Kidney (tissue), 14 donors: ENCODE measurements around the gene ARMC6. TPM values are rescaled to one million over a fixed set of nuclear protein-coding genes. Genes with fewer than 3 reads are reported as not detected.

Experiments
- DNase-seq, 5 donors: peaks; one replicate each; pipeline ENCODE4 v3.0.0-alpha.2; 2013 to 2020
- FAIRE-seq: peaks from 2 replicates; lab custom pipeline; 2012; peaks lifted over from hg19 to GRCh38; lab: Jason Lieb, UNC
- H3K27ac ChIP-seq, 2 donors: one replicate each; pipeline ENCODE4 v1.7.0; 2013; ENCODE audit warnings: low read depth in 2 of 2, low read length in 2 of 2, inconsistent platforms in 1 of 2
- H3K27me3 ChIP-seq: one replicate; pipeline ENCODE4 v1.7.1; 2013; ENCODE audit warnings: low read length, inconsistent platforms; ENCODE audit not compliant: control insufficient read depth, insufficient read depth
- H3K36me3 ChIP-seq, 3 donors: one replicate each; pipeline versions ENCODE4 v1.7.0 to v1.7.1; 2013; ENCODE audit warnings: low read length in 3 of 3, control low read depth in 1 of 3, inconsistent platforms in 1 of 3; ENCODE audit not compliant: insufficient read depth in 3 of 3, control insufficient read depth in 2 of 3
- H3K4me1 ChIP-seq, 3 donors: one replicate each; pipeline versions ENCODE4 v1.7.0 to v1.7.1; 2013; ENCODE audit warnings: low read length in 3 of 3, inconsistent platforms in 1 of 3, low read depth in 1 of 3; ENCODE audit not compliant: control insufficient read depth in 2 of 3, insufficient read depth in 2 of 3
- H3K4me3 ChIP-seq, 3 donors: one replicate each; pipeline versions ENCODE4 v1.7.0 to v1.8.1; 2013; ENCODE audit warnings: low read length in 3 of 3, control low read depth in 1 of 3, inconsistent platforms in 1 of 3
- H3K9ac ChIP-seq, 3 donors: one replicate each; pipeline versions ENCODE4 v1.7.0 to v1.7.1; 2013; ENCODE audit warnings: low read length in 3 of 3, control low read depth in 1 of 3, inconsistent platforms in 1 of 3
- H3K9me3 ChIP-seq, 3 donors: one replicate each; pipeline versions ENCODE4 v1.7.0 to v1.7.1; 2013; ENCODE audit warnings: low read length in 3 of 3, control low read depth in 1 of 3, inconsistent platforms in 1 of 3; ENCODE audit not compliant: control insufficient read depth in 2 of 3, insufficient read depth in 1 of 3
- intact Hi-C: fragments of 100-400 bp; cut with DNase I; formaldehyde crosslinking; loops from one replicate; pipeline ENCODE4 v1.11.1; 2022
- polyA plus RNA-seq: library from polyadenylated mRNA; stranded (reverse); fragments of 350-450 nt; fragmentation: Illumina TruSeq; extraction: RNeasy Lipid Tissue Mini Kit (QIAGEN cat#74804); gene quantifications from one replicate; pipeline ENCODE4 v1.2.3, GENCODE V29; 2014; ENCODE audit warnings: low read depth, low replicate concordance; ENCODE audit not compliant: insufficient read depth
- total RNA-seq: library from RNA; stranded (reverse); fragmentation: NEBNext Ultra II Directional; extraction: Animal tissue kit (Norgen Biotek cat#: 25700); gene quantifications from one replicate; pipeline ENCODE4 v1.2.1, GENCODE V29; 2021
- TF ChIP-seq, protein P1 (sequence below): IDR thresholded peaks from 3 replicates; pipeline ENCODE4 v1.5.1; 2012; ENCODE audit warnings: mild to moderate bottlenecking, moderate library complexity, borderline replicate concordance; ENCODE audit not compliant: insufficient read depth; ENCODE audit errors: extremely low read depth
- donor health status: control.
- donor health status: control.
- donor health status: control.
- donor health status: control.
- donor health status: control.
- donor health status: DM: yes; HTN: yes; CAD: no.
- donor health status: Normal renal cell carcinoma (clear cell type).

ARMC6 gene
- total and polyA plus RNA-seq, 2 donors from 2014 or later, result 23.0 to 24.6 TPM

DNA sequence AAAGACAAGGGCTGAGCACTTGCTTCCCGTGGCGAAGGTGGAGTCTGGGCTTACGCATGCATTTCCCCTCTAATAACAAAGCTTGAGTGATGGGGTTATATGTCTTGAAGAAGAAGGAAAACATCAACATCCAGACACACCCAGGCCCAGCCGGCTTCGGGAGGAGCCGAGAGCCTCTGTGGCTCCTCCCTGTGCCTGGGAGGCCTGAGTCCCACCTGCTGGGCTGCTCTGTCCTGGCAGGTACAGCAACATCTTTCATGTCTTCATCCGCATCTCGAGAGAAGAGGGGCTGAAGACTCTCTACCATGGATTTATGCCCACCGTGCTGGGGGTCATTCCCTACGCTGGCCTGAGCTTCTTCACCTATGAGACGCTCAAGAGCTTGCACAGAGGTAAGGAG, 74.3 kb downstream of the ARMC6 start:
- no peak overlapping the region for H3K27ac ChIP-seq
- no peak overlapping the region for H3K9ac ChIP-seq
- H3K4me3 ChIP-seq, result no peak overlapping the region
- intact Hi-C loops, result no loop called here
- no peaks in the 10 kb centered on the region for H3K27me3 ChIP-seq
- DNase-seq (no peak), FAIRE-seq (no peak)
- H3K9me3 ChIP-seq, result no peaks in the 10 kb centered on the region
- TF ChIP-seq, protein P1, sequence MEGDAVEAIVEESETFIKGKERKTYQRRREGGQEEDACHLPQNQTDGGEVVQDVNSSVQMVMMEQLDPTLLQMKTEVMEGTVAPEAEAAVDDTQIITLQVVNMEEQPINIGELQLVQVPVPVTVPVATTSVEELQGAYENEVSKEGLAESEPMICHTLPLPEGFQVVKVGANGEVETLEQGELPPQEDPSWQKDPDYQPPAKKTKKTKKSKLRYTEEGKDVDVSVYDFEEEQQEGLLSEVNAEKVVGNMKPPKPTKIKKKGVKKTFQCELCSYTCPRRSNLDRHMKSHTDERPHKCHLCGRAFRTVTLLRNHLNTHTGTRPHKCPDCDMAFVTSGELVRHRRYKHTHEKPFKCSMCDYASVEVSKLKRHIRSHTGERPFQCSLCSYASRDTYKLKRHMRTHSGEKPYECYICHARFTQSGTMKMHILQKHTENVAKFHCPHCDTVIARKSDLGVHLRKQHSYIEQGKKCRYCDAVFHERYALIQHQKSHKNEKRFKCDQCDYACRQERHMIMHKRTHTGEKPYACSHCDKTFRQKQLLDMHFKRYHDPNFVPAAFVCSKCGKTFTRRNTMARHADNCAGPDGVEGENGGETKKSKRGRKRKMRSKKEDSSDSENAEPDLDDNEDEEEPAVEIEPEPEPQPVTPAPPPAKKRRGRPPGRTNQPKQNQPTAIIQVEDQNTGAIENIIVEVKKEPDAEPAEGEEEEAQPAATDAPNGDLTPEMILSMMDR, result no peak
- peaks cover 0 to 4% (median 0%) of the 10 kb centered on the region in 3 donors for H3K36me3 ChIP-seq
- H3K4me1 ChIP-seq, result peaks cover 0 to 4% (median 3%) of the 10 kb centered on the region in 3 donors

Other genes starting within 250 kb of the ARMC6 start
- gene COMP, start 242.3 kb upstream of the ARMC6 start, total RNA-seq, result 33.2 TPM
- 1.8 TPM for gene COMP, start 242.3 kb upstream of the ARMC6 start, polyA plus RNA-seq
- 70.1 TPM for gene UPF1, start 201.6 kb upstream of the ARMC6 start, total RNA-seq
- gene UPF1, start 201.6 kb upstream of the ARMC6 start, polyA plus RNA-seq, result 34.2 TPM
- gene CERS1, start 137.4 kb upstream of the ARMC6 start, total RNA-seq, result 0.50 TPM
- gene CERS1, start 137.4 kb upstream of the ARMC6 start, polyA plus RNA-seq, result not detected
- gene COPE, start 114.2 kb upstream of the ARMC6 start, total RNA-seq, result 166 TPM
- gene COPE, start 114.2 kb upstream of the ARMC6 start, polyA plus RNA-seq, result 263 TPM
- gene DDX49, start 113.9 kb upstream of the ARMC6 start, total RNA-seq, result 39.5 TPM
- 40.6 TPM for gene DDX49, start 113.9 kb upstream of the ARMC6 start, polyA plus RNA-seq
- gene HOMER3, start 92.4 kb upstream of the ARMC6 start, total RNA-seq, result 34.3 TPM
- 53.1 TPM for gene HOMER3, start 92.4 kb upstream of the ARMC6 start, polyA plus RNA-seq
- gene SUGP2, start 86 bp upstream of the ARMC6 start, total RNA-seq, result 74.1 TPM
- 47.5 TPM for gene SUGP2, start 86 bp upstream of the ARMC6 start, polyA plus RNA-seq
- 9.7 TPM for gene SLC25A42, start 30.4 kb downstream of the ARMC6 start, total RNA-seq
- gene SLC25A42, start 30.4 kb downstream of the ARMC6 start, polyA plus RNA-seq, result 70.7 TPM
- gene TMEM161A, start 104.9 kb downstream of the ARMC6 start, total RNA-seq, result 23.9 TPM
- gene TMEM161A, start 104.9 kb downstream of the ARMC6 start, polyA plus RNA-seq, result 37.1 TPM
- gene MEF2B, start 136.7 kb downstream of the ARMC6 start, total RNA-seq, result 3.4 TPM
- gene MEF2B, start 136.7 kb downstream of the ARMC6 start, polyA plus RNA-seq, result 0.47 TPM
- gene BORCS8, start 158.5 kb downstream of the ARMC6 start, total RNA-seq, result 42.2 TPM
- gene BORCS8, start 158.5 kb downstream of the ARMC6 start, polyA plus RNA-seq, result 51.7 TPM
- 70.7 TPM for gene RFXANK, start 158.7 kb downstream of the ARMC6 start, total RNA-seq
- gene RFXANK, start 158.7 kb downstream of the ARMC6 start, polyA plus RNA-seq, result 133 TPM
- gene NR2C2AP, start 169.8 kb downstream of the ARMC6 start, total RNA-seq, result 15.5 TPM
- gene NR2C2AP, start 169.8 kb downstream of the ARMC6 start, polyA plus RNA-seq, result 13.5 TPM
- gene NCAN, start 178.4 kb downstream of the ARMC6 start, total RNA-seq, result 0.13 TPM
- not detected for gene NCAN, start 178.4 kb downstream of the ARMC6 start, polyA plus RNA-seq
- 1.5 TPM for gene TM6SF2, start 239.7 kb downstream of the ARMC6 start, total RNA-seq
- gene TM6SF2, start 239.7 kb downstream of the ARMC6 start, polyA plus RNA-seq, result 10.1 TPM